HCT116 (cell line): ENCODE data around the gene FRAS1. TPM values are rescaled to one million over a fixed set of nuclear protein-coding genes. Genes with fewer than 3 reads are reported as not detected.

Experiments
- ATAC-seq: fragments of 200-7000 bp; cut with Tn5 transposase; 2 replicates; pipeline ENCODE4 v1.9.1; 2020; ENCODE audit warnings: mild to moderate bottlenecking, moderate library complexity
- BruUV-seq: library from RNA; stranded (reverse); fragments of 400-500 nt; replicated peaks from 2 replicates; lab custom pipeline; 2021; lab: Mats Ljungman, UMichigan
- CTCF ChIA-PET: fragments of 300-600 bp; sonication (Branson Sonifier 250); formaldehyde crosslinking; loops from one replicate; lab custom pipeline; 2021; ENCODE audit warnings: antibody characterized with exemption; lab: Charles Lee
- POLR2A ChIA-PET: fragments of 300-600, 350-600 bp; sonication (Branson Sonifier 250); formaldehyde crosslinking; loops from one replicate; lab custom pipeline; 2021; ENCODE audit warnings: antibody characterized with exemption; lab: Charles Lee
- RAD21 ChIA-PET, 2 experiments: fragments of 300-600 bp; sonication (Branson Sonifier 250); formaldehyde crosslinking; loops; one replicate each; lab custom pipeline; 2023; ENCODE audit warnings: low total read pairs in 2 of 2; ENCODE audit not compliant: uncharacterized antibody in 2 of 2, unreplicated experiment in 2 of 2, low non-redundant PET in 1 of 2; lab: Charles Lee
- DNase-seq: peaks from one replicate; pipeline ENCODE4 v3.0.0-alpha.2; 2010; ENCODE audit warnings: low read depth, low spot score
- H2AFZ ChIP-seq: fragments of 200-600 bp; shearing (Covaris generic), sonication (generic); 2 replicates; pipeline ENCODE4 v1.6.1; 2017; ENCODE audit warnings: low read depth, mixed run types, mixed read lengths, antibody characterized with exemption, low read length; ENCODE audit not compliant: poor library complexity, severe bottlenecking
- H3K27ac ChIP-seq: 2 replicates; pipeline ENCODE4 v1.5.1; 2012; ENCODE audit warnings: low read depth, low read length
- H3K27me3 ChIP-seq: fragments of 200-600 bp; sonication (generic); 2 replicates; pipeline ENCODE4 v1.6.1; 2016; ENCODE audit warnings: mixed run types, low read length, mixed read lengths; ENCODE audit not compliant: insufficient read depth
- H3K36me3 ChIP-seq, 2 experiments: fragments of 200-500 bp in 1 of 2; fragments of 200-600 bp in 1 of 2; sonication (Bioruptor generic) in 1 of 2; sonication (generic) in 1 of 2; 2 replicates each; pipeline versions ENCODE4 v1.5.1 to v1.6.1; 2014 to 2016; ENCODE audit warnings: low read length in 2 of 2, inconsistent platforms in 1 of 2, mixed read lengths in 1 of 2, mixed run types in 1 of 2; ENCODE audit not compliant: insufficient read depth in 2 of 2, control insufficient read depth in 1 of 2
- H3K4me1 ChIP-seq, 2 experiments: fragments of 200-600 bp in 1 of 2; sonication (generic) in 1 of 2; 2 replicates each; pipeline versions ENCODE4 v1.5.1 to v1.6.1; 2012 to 2017; ENCODE audit warnings: low read length in 2 of 2, inconsistent platforms in 1 of 2, mild to moderate bottlenecking in 1 of 2, mixed read lengths in 1 of 2, mixed run types in 1 of 2, moderate library complexity in 1 of 2; ENCODE audit not compliant: insufficient read depth in 2 of 2, control insufficient read depth in 1 of 2
- H3K4me2 ChIP-seq: fragments of 200-600 bp; sonication (generic); 2 replicates; pipeline ENCODE4 v1.6.1; 2017; ENCODE audit warnings: mixed run types, low read length, mixed read lengths
- H3K4me3 ChIP-seq, 2 experiments: fragments of 200-600 bp in 1 of 2; sonication (generic) in 1 of 2; replicated peaks in 1 of 2; 2 replicates each; pipeline ENCODE4 v1.5.1; 2011 to 2016; ENCODE audit warnings: low read length in 2 of 2, control low read depth in 1 of 2, low read depth in 1 of 2, mild to moderate bottlenecking in 1 of 2, mixed read lengths in 1 of 2, mixed run types in 1 of 2
- H3K79me2 ChIP-seq: fragments of 200-600 bp; sonication (generic); 2 replicates; pipeline ENCODE4 v1.6.1; 2017; ENCODE audit warnings: mild to moderate bottlenecking, mixed run types, low read length, moderate library complexity, mixed read lengths; ENCODE audit not compliant: insufficient read depth
- H3K9ac ChIP-seq: fragments of 200-600 bp; sonication (generic); 2 replicates; pipeline ENCODE4 v1.6.1; 2016; ENCODE audit warnings: low read length, mixed read lengths
- H3K9me2 ChIP-seq: fragments of 200-600 bp; sonication (generic), shearing (Covaris generic); 2 replicates; pipeline ENCODE4 v1.6.1; 2017; ENCODE audit warnings: mixed run types, mild to moderate bottlenecking, moderate library complexity; ENCODE audit not compliant: insufficient read depth
- H3K9me3 ChIP-seq, 2 experiments: fragments of 200-500 bp in 1 of 2; fragments of 200-600 bp in 1 of 2; sonication (Bioruptor generic) in 1 of 2; sonication (generic) in 1 of 2; 2 replicates each; pipeline ENCODE4 v1.6.1; 2014 to 2017; ENCODE audit warnings: low read length in 2 of 2, mixed read lengths in 2 of 2, inconsistent platforms in 1 of 2, low read depth in 1 of 2, mild to moderate bottlenecking in 1 of 2, mixed run types in 1 of 2, moderate library complexity in 1 of 2; ENCODE audit not compliant: control insufficient read depth in 1 of 2, insufficient read depth in 1 of 2
- H4K20me1 ChIP-seq: fragments of 200-600 bp; sonication (generic), shearing (Covaris generic); 2 replicates; pipeline ENCODE4 v1.6.1; 2017; ENCODE audit warnings: mixed run types, mild to moderate bottlenecking, moderate library complexity; ENCODE audit not compliant: insufficient read depth
- ATF3 ChIP-seq: IDR thresholded peaks from 2 replicates; pipeline ENCODE4 v1.6.1; 2012
- EZH2 ChIP-seq: fragments of 200-600 bp; sonication (generic); IDR thresholded peaks from 2 replicates; pipeline ENCODE4 v1.6.1; 2017; ENCODE audit warnings: antibody characterized with exemption, mixed run types
- EZH2phosphoT487 ChIP-seq: fragments of 200-600 bp; IDR thresholded peaks from 2 replicates; pipeline ENCODE4 v1.6.1; 2018; ENCODE audit warnings: antibody characterized with exemption, borderline replicate concordance
- ZFX ChIP-seq: fragments of 450-650 bp; IDR thresholded peaks from 2 replicates; pipeline ENCODE4 v1.6.1; 2017
- intact Hi-C: fragments of 100-400 bp; cut with micrococcal nuclease; formaldehyde crosslinking; loops from 2 replicates; pipeline ENCODE4 v1.10.0; 2022
- total RNA-seq: library from RNA; stranded (reverse); gene quantifications from one replicate; pipeline ENCODE4 v1.2.1, GENCODE V29; 2021; ENCODE audit not compliant: unreplicated experiment
- TF ChIP-seq, protein P1 (sequence below): IDR thresholded peaks from 2 replicates; pipeline ENCODE4 v1.6.1; 2012
- TF ChIP-seq, protein P2 (sequence below): IDR thresholded peaks from 2 replicates; pipeline ENCODE4 v1.6.1; 2012; ENCODE audit warnings: low read depth

FRAS1 gene
- total RNA-seq, 1 experiment from 2014 or later = 33.5 TPM

GRCh38 chr4:78018271-78019049 lies 38.7 kb upstream of the FRAS1 start:
- ATAC-seq (no peak), DNase-seq (no peak)
- H3K9me3 ChIP-seq = no peaks in the 10 kb centered on the region
- H3K4me3 ChIP-seq = no peak overlapping the region
- H3K4me2 ChIP-seq = no peak overlapping the region
- POLR2A ChIA-PET = no interaction called here
- H3K4me1 ChIP-seq = no peaks in the 10 kb centered on the region
- H3K9ac ChIP-seq = no peak overlapping the region
- TF ChIP-seq ATF3 (no peak), ZFX (no peak), EZH2 (no peak), EZH2phosphoT487 (no peak)
- TF ChIP-seq, protein P1, sequence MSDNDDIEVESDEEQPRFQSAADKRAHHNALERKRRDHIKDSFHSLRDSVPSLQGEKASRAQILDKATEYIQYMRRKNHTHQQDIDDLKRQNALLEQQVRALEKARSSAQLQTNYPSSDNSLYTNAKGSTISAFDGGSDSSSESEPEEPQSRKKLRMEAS = no peak
- TF ChIP-seq, protein P2, sequence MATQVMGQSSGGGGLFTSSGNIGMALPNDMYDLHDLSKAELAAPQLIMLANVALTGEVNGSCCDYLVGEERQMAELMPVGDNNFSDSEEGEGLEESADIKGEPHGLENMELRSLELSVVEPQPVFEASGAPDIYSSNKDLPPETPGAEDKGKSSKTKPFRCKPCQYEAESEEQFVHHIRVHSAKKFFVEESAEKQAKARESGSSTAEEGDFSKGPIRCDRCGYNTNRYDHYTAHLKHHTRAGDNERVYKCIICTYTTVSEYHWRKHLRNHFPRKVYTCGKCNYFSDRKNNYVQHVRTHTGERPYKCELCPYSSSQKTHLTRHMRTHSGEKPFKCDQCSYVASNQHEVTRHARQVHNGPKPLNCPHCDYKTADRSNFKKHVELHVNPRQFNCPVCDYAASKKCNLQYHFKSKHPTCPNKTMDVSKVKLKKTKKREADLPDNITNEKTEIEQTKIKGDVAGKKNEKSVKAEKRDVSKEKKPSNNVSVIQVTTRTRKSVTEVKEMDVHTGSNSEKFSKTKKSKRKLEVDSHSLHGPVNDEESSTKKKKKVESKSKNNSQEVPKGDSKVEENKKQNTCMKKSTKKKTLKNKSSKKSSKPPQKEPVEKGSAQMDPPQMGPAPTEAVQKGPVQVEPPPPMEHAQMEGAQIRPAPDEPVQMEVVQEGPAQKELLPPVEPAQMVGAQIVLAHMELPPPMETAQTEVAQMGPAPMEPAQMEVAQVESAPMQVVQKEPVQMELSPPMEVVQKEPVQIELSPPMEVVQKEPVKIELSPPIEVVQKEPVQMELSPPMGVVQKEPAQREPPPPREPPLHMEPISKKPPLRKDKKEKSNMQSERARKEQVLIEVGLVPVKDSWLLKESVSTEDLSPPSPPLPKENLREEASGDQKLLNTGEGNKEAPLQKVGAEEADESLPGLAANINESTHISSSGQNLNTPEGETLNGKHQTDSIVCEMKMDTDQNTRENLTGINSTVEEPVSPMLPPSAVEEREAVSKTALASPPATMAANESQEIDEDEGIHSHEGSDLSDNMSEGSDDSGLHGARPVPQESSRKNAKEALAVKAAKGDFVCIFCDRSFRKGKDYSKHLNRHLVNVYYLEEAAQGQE = no peak
- CTCF ChIA-PET = interaction anchor here (1.1 kb wide), 1 partner anchor 25 kb away, joined by 3 read pairs; no protein-coding TSS in a partner anchor
- no peaks in the 10 kb centered on the region for H4K20me1 ChIP-seq
- no peaks in the 10 kb centered on the region for H3K36me3 ChIP-seq
- no peak overlapping the region for H2AFZ ChIP-seq
- no TSS peak for BruUV-seq
- no peaks in the 10 kb centered on the region for H3K27me3 ChIP-seq
- H3K9me2 ChIP-seq = no peaks in the 10 kb centered on the region
- H3K27ac ChIP-seq = no peak overlapping the region
- H3K79me2 ChIP-seq = no peaks in the 10 kb centered on the region
- RAD21 ChIA-PET = no interaction called here
- intact Hi-C loops = no loop called here
